Measurements from ENCODE around the gene ITGA11.
"Not testable (repeated sequence)": the region's sequence is repeated elsewhere in the genome, so short reads cannot be mapped to it uniquely, and the experiment has no call there.

The ITGA11 gene

GRCh38 chr15:68422403-68423145, 9.4 kb downstream of the ITGA11 start:
- DNase-seq, result not testable (repeated sequence)

GRCh38 chr15:68421798-68422402, 10.1 kb downstream of the ITGA11 start:
- no peak for DNase-seq

- DNase-seq, result no peak
Observed at GRCh38 chr15:68421115-68421551, 10.8 kb downstream of the ITGA11 start.

- DNase-seq, result no peak
Observed at GRCh38 chr15:68420186-68420684, 11.7 kb downstream of the ITGA11 start.

- no peak for DNase-seq
Observed at GRCh38 chr15:68419301-68420175, 12.4 kb downstream of the ITGA11 start.

- DNase-seq, result no peak
Observed at GRCh38 chr15:68418611-68419161, 13.3 kb downstream of the ITGA11 start.

GRCh38 chr15:68417897-68418296, 14.1 kb downstream of the ITGA11 start:
- DNase-seq, result no peak

- no peak for DNase-seq
Observed at GRCh38 chr15:68417051-68417450, 14.9 kb downstream of the ITGA11 start.

GRCh38 chr15:68416158-68416535, 15.8 kb downstream of the ITGA11 start:
- DNase-seq, result no peak

- DNase-seq, result no peak
Observed at GRCh38 chr15:68415501-68416157, 16.3 kb downstream of the ITGA11 start.

GRCh38 chr15:68415061-68415460, 16.9 kb downstream of the ITGA11 start:
- DNase-seq, result no peak

GRCh38 chr15:68414591-68414990, 17.4 kb downstream of the ITGA11 start:
- no peak for DNase-seq

- no peak for DNase-seq
Observed at GRCh38 chr15:68414206-68414555, 17.8 kb downstream of the ITGA11 start.

GRCh38 chr15:68413363-68414205, 18.4 kb downstream of the ITGA11 start:
- DNase-seq, result no peak

GRCh38 chr15:68412218-68412617, 19.7 kb downstream of the ITGA11 start:
- DNase-seq, result no peak

GRCh38 chr15:68411735-68412134, 20.2 kb downstream of the ITGA11 start:
- no peak for DNase-seq

- DNase-seq, result no peak
Observed at GRCh38 chr15:68411343-68411675, 20.7 kb downstream of the ITGA11 start.

- no peak for DNase-seq
Observed at GRCh38 chr15:68410466-68411342, 21.3 kb downstream of the ITGA11 start.

- no peak for DNase-seq
Observed at GRCh38 chr15:68409736-68410370, 22.1 kb downstream of the ITGA11 start.

- no peak for DNase-seq
Observed at GRCh38 chr15:68408971-68409370, 23.0 kb downstream of the ITGA11 start.
